Measurements from ENCODE around the gene FBXO30.

The FBXO30 gene

DNA sequence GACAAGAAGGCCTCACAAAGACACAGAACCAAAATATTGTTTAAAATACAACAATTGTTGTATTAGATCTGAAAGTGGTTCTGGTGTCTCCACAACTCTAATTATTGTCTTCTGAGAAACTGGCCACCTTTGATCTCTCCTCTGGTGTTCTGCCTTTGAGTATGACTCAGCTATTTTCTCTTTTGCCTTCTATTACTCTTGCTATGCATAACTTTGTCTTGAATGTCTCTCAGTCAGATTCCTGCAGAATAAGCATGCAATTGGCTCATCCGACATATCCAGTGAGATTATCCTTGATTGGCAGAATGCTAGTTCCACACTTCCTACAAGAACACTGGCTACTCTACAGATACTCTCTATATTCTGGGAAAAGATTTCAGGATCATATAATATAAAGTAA lies 65.0 kb downstream of the FBXO30 start:
- H3K4me3 ChIP-seq (ENCODE audit: low read depth in 1 of 2, low read length in 2 of 2): no peak overlapping the region
- H3K27ac ChIP-seq (ENCODE audit: low read length): no peak overlapping the region
- H3K4me1 ChIP-seq (ENCODE audit: control insufficient read depth in 1 of 2, insufficient read depth in 2 of 2, low read length in 2 of 2): peaks cover 4 to 7% of the 10 kb centered on the region in 2 donors
- no peaks in the 10 kb centered on the region for H3K27me3 ChIP-seq (ENCODE audit: low read depth, low read length)
- no peaks in the 10 kb centered on the region for H3K9me3 ChIP-seq (ENCODE audit: control insufficient read depth in 1 of 2, low read length in 2 of 2)
- H3K36me3 ChIP-seq (ENCODE audit: control insufficient read depth in 1 of 2, insufficient read depth in 2 of 2, low read length in 2 of 2): no peaks in the 10 kb centered on the region

DNA sequence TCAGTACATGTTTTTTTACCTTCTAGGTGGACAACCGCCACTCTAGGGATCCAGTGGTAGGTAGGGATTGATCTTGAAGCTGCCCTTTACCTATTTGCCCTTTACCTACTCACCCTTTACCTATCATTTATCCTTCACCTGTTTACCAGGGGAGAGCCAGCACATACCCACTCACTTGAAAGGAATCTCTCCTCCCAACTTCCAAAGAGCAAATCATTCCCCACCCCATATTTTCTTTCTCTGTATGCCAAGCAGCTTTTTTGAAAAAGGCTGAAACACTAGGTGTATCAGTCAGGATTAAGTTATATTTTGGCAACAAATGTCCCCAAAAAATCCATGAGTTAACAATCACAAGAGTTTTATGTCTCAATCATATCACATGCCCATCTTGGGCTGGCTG lies 68.7 kb downstream of the FBXO30 start:
- H3K36me3 ChIP-seq (ENCODE audit: control insufficient read depth in 1 of 2, insufficient read depth in 2 of 2, low read length in 2 of 2): no peaks in the 10 kb centered on the region
- H3K4me1 ChIP-seq (ENCODE audit: control insufficient read depth in 1 of 2, insufficient read depth in 2 of 2, low read length in 2 of 2): peaks cover 4 to 7% of the 10 kb centered on the region in 2 donors
- no peak overlapping the region for H3K4me3 ChIP-seq (ENCODE audit: low read depth in 1 of 2, low read length in 2 of 2)

DNA sequence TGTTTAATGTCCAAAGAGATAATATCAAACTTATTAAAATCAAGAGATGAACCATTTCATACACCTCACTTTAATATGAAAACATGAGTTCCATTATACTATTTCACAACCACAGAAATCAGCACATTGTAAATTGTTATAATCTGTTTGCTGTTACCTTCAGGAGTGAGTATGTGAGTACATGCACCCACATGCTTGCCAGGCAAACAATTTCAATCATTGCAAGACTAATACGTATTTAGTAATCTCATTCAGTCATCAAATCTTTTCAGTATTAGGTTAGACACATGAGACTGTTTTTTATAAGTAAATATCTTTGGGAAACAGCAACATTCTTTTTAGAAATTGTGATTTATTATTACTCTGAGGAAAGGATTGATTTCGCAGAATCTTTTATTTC lies 70.0 kb downstream of the FBXO30 start:
- peaks cover under 1 to 3% of the 10 kb centered on the region in 2 donors for H3K4me1 ChIP-seq (ENCODE audit: control insufficient read depth in 1 of 2, insufficient read depth in 2 of 2, low read length in 2 of 2)
- no peaks in the 10 kb centered on the region for H3K36me3 ChIP-seq (ENCODE audit: control insufficient read depth in 1 of 2, insufficient read depth in 2 of 2, low read length in 2 of 2)
- no peak overlapping the region for H3K27ac ChIP-seq (ENCODE audit: low read length)
- H3K27me3 ChIP-seq (ENCODE audit: low read depth, low read length): no peaks in the 10 kb centered on the region
- H3K4me3 ChIP-seq (ENCODE audit: low read depth in 1 of 2, low read length in 2 of 2): no peak overlapping the region
- H3K9me3 ChIP-seq (ENCODE audit: control insufficient read depth in 1 of 2, low read length in 2 of 2): no peaks in the 10 kb centered on the region

More for the DNA sequence above, 68.7 kb downstream of the FBXO30 start:
- no peak overlapping the region for H3K27ac ChIP-seq (ENCODE audit: low read length)
- no peaks in the 10 kb centered on the region for H3K27me3 ChIP-seq (ENCODE audit: low read depth, low read length)
- no peaks in the 10 kb centered on the region for H3K9me3 ChIP-seq (ENCODE audit: control insufficient read depth in 1 of 2, low read length in 2 of 2)
